Measurements from ENCODE around the gene EFCAB7. TPM values are rescaled to one million over a fixed set of nuclear protein-coding genes. Genes with fewer than 3 reads are reported as not detected.

The EFCAB7 gene, protein sequence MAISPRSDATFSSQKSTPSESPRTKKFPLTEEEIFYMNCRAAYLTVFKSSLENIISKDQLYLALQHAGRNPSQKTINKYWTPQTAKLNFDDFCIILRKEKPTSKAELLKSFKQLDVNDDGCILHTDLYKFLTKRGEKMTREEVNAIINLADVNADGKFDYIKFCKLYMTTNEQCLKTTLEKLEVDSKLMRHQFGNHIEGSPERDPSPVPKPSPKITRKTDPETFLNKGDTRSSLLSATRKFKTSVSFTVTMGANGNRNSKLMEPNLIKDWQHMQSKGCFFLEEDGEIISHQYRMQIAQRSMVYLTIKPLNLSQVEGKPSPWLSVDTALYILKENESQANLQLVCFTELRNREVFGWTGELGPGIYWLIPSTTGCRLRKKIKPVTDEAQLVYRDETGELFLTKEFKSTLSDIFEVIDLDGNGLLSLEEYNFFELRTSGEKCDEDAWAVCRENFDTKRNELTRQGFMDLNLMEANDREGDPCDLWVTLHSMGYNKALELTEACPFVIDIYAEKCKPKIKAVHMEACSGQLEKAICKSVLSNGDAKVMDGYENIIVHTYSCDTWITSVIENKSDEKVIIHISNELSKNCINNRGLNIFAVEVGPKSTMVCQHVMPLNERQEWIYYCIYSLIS
- 2.0 to 3.3 TPM (median 2.4 TPM) in 5 replicates for total RNA-seq (2022; extraction: Qiagen RNA extraction)

DNA sequence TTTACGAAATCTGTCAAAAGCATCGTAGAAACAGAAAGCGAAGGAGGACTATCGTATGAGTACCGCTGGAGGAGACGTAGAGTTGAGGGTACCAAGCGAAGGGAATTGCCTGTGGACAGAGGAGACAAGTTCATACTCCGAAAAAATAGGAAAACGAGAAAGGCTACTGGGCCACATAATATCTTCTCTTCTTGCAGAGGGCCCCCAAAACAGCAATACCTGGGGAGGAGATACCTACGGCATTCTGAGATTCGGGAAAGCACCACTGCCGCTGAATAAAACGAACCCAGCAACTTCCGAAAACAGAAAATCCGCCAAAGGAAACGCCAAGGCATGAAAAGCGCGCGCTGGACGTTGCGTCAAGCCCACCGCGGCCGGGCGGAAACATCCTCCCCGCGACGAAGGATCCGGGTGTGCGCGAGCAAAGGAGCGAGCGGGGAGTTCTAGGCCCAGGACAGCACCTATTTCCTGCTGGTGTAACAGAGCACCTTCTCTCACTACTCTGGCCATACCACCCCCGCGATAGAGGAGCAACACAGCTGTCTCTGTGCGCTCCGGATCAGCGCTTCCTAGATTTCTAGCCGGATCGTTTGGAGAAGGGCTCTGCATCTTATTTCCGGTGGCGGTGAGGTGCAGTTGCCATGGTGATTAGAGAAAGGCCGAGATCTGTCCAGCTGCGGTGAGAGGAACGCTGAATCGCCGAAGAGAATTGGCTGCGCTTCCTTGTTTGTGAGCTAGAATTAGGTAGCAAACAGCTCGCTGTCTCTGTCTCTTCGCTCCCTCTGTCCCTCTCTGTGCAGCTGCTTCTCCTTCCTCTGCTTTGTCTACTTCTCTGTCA is at the start of gene EFCAB7, which contains the start of gene ITGB3BP:
TSS of gene EFCAB7 (plus strand) at position 635 of the 838 bp plus-strand sequence. CDS start 2,048 bp downstream, outside the sequence.
TSS of gene ITGB3BP (minus strand) at position 335 of the 838 bp plus-strand sequence. CDS start at position 243, 92 bp downstream.

DNA sequence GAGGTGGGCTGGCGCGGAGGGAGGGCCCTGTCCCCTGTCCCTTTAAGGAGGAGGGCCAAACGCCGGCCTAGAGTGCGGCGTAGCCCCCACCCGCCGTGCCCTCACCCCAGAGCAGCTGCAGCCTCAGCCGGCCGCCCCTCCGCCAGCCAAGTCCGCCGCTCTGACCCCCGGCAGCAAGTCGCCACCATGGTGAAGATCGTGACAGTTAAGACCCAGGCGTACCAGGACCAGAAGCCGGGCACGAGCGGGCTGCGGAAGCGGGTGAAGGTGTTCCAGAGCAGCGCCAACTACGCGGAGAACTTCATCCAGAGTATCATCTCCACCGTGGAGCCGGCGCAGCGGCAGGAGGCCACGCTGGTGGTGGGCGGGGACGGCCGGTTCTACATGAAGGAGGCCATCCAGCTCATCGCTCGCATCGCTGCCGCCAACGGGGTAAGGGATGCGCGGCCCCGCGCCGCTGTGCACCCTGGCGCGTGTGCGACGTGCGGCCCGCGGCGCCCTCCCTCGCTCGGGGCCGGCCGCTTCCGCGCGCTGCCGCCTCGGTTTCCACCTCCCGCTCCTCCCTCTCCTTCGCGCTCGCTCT is 70.1 kb downstream of the EFCAB7 start, which contains the start of gene PGM1:
TSS of gene PGM1 (plus strand) at position 109 of the 583 bp plus-strand sequence. CDS start at position 187, 78 bp downstream.

Other genes with a start within 250 kb of the EFCAB7 start
- 0.39 to 1.1 TPM (median 0.96 TPM) in 5 replicates for gene FOXD3, start 201.0 kb upstream of the EFCAB7 start, total RNA-seq (2022; extraction: Qiagen RNA extraction)
- gene ALG6, start 155.9 kb upstream of the EFCAB7 start, total RNA-seq (2022; extraction: Qiagen RNA extraction) = 4.8 to 6.0 TPM (median 5.4 TPM) in 5 replicates
- 20.5 to 26.3 TPM (median 23.7 TPM) in 5 replicates for gene ITGB3BP, start 300 bp upstream of the EFCAB7 start, total RNA-seq (2022; extraction: Qiagen RNA extraction)
- gene PGM1, start 69.9 kb downstream of the EFCAB7 start, total RNA-seq (2022; extraction: Qiagen RNA extraction) = 32.2 to 38.1 TPM (median 35.6 TPM) in 5 replicates

Measured in A549 treated with AZD2906 at 1 μM for 4 hours (cell line).